NT2/D1 (cell line): ENCODE measurements around the gene MAN1A1.

Experiments
- DNase-seq: peaks from one replicate; pipeline ENCODE4 v3.0.0-alpha.2; 2011; ENCODE audit warnings: low read depth, low spot score
- H3K27me3 ChIP-seq: 2 replicates; pipeline ENCODE4 v1.6.0; 2011; ENCODE audit warnings: mild to moderate bottlenecking; ENCODE audit not compliant: insufficient read length, insufficient read depth
- H3K36me3 ChIP-seq: 2 replicates; pipeline ENCODE4 v1.6.1; 2011; ENCODE audit warnings: mild to moderate bottlenecking, low read length, mixed read lengths; ENCODE audit not compliant: insufficient read depth, insufficient read length
- H3K4me1 ChIP-seq: 2 replicates; pipeline ENCODE4 v1.5.1; 2011; ENCODE audit not compliant: insufficient read depth, insufficient read length
- H3K4me3 ChIP-seq: 2 replicates; pipeline ENCODE4 v1.5.1; 2011; ENCODE audit warnings: low read depth; ENCODE audit not compliant: insufficient read length
- H3K9ac ChIP-seq: 2 replicates; pipeline ENCODE4 v1.6.0; 2011; ENCODE audit warnings: low read depth; ENCODE audit not compliant: insufficient read length
- H3K9me3 ChIP-seq: 2 replicates; pipeline ENCODE4 v1.5.1; 2011; ENCODE audit warnings: mild to moderate bottlenecking, low read length; ENCODE audit not compliant: insufficient read depth
- SUZ12 ChIP-seq: IDR thresholded peaks from 2 replicates; pipeline ENCODE4 v1.6.1; 2011; ENCODE audit not compliant: insufficient read length, insufficient read depth; ENCODE audit errors: extremely low read depth
- YY1 ChIP-seq: IDR thresholded peaks from 2 replicates; pipeline ENCODE4 v1.6.1; 2011; ENCODE audit not compliant: insufficient read length, insufficient read depth
- ZNF274 ChIP-seq: IDR thresholded peaks from 2 replicates; pipeline ENCODE4 v1.6.1; 2011; ENCODE audit warnings: mild to moderate bottlenecking, low read depth, low read length

MAN1A1 gene

DNA sequence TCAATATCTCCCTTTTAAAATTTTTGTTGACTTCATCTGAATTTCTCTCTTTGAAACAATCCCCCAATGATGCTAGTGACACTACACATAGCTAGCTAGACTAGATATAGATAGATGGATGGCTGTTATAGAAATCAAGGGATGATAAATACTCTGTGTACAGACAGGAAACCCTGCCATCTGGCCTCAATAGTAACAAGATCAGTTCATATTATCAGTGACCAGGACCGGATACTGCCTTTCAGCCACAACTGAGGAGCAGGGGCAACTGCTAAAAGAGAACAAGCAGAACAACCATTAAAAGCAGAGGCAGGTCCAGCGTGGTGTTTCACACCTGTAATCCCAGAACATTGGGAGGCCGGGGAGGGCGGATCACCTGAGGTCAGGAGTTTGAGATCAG, 152.8 kb downstream of the MAN1A1 start:
- TF ChIP-seq SUZ12, result no peak
- TF ChIP-seq ZNF274, result no peak
- no peak for TF ChIP-seq YY1
- H3K27me3 ChIP-seq, result no peaks in the 10 kb centered on the region
- H3K4me3 ChIP-seq, result no peak overlapping the region
- no peak overlapping the region for H3K9ac ChIP-seq
- DNase-seq, result no peak
- no peaks in the 10 kb centered on the region for H3K4me1 ChIP-seq
- no peaks in the 10 kb centered on the region for H3K9me3 ChIP-seq
- no peaks in the 10 kb centered on the region for H3K36me3 ChIP-seq

DNA sequence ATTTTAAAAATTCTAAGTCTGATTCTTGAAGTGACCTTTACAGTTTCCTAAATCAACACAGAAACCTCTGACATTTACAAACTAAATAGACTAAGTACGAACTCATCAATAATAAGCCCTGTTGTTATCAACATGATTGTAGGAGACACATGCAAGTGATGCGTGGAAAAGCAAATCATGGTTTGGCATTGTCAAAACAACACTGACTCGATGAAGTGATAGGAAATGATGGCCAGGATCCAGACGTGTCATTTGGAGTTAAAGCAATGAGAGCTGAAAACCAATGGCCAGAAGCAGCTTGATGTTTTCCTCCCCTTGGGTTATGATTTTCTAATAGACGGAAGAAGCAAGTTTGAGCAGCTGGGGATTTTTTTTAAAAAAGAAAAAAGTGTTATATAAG, 153.7 kb downstream of the MAN1A1 start:
- no peak for DNase-seq
- TF ChIP-seq SUZ12 (no peak), ZNF274 (no peak), YY1 (no peak)
- Histone ChIP-seq H3K27me3 (no peaks in the 10 kb centered on the region), H3K4me3 (no peak overlapping the region), H3K9me3 (no peaks in the 10 kb centered on the region), H3K36me3 (no peaks in the 10 kb centered on the region), H3K4me1 (no peaks in the 10 kb centered on the region), H3K9ac (no peak overlapping the region)

GRCh38 chr6:119195204-119195603, 154.4 kb downstream of the MAN1A1 start:
- H3K4me1 ChIP-seq, result no peaks in the 10 kb centered on the region
- H3K27me3 ChIP-seq, result no peaks in the 10 kb centered on the region
- no peak for TF ChIP-seq SUZ12
- no peak for TF ChIP-seq YY1
- TF ChIP-seq ZNF274, result no peak
- no peak overlapping the region for H3K4me3 ChIP-seq
- no peaks in the 10 kb centered on the region for H3K36me3 ChIP-seq
- no peak overlapping the region for H3K9ac ChIP-seq
- DNase-seq, result no peak
- no peaks in the 10 kb centered on the region for H3K9me3 ChIP-seq

- Histone ChIP-seq H3K4me3 (no peak overlapping the region), H3K4me1 (no peaks in the 10 kb centered on the region), H3K9ac (no peak overlapping the region), H3K36me3 (no peaks in the 10 kb centered on the region), H3K27me3 (no peaks in the 10 kb centered on the region), H3K9me3 (no peaks in the 10 kb centered on the region)
- DNase-seq, result no peak
- TF ChIP-seq YY1, result no peak
- no peak for TF ChIP-seq ZNF274
- TF ChIP-seq SUZ12, result no peak
Measured at GRCh38 chr6:119193707-119194106, 155.9 kb downstream of the MAN1A1 start.

DNA sequence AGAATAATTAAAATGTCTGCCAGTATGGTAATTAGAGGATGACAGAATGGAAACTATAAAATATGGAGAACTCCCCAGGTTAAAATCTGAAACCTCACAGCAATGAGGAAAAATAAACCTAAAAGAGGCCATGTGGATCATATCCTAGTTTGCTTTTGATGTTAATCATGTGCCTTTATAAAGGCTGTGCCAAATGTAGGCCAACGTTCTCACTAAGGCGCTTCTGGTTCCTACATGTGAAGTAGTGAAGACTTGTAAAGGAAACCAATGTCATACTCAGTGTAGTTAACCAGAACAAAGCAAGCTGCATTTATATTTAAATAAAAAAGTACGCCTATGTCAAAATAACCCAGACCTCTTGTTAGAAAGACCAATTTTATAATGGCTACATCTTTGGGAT, 157.4 kb downstream of the MAN1A1 start:
- Histone ChIP-seq H3K27me3 (no peaks in the 10 kb centered on the region), H3K4me3 (no peak overlapping the region), H3K9me3 (no peaks in the 10 kb centered on the region), H3K36me3 (no peaks in the 10 kb centered on the region), H3K4me1 (no peaks in the 10 kb centered on the region), H3K9ac (no peak overlapping the region)
- DNase-seq, result no peak
- TF ChIP-seq SUZ12, result no peak
- no peak for TF ChIP-seq ZNF274
- TF ChIP-seq YY1, result no peak

GRCh38 chr6:119190176-119190575, 159.4 kb downstream of the MAN1A1 start:
- H3K36me3 ChIP-seq, result no peaks in the 10 kb centered on the region
- H3K27me3 ChIP-seq, result no peaks in the 10 kb centered on the region
- no peak overlapping the region for H3K9ac ChIP-seq
- TF ChIP-seq ZNF274 (no peak), YY1 (no peak), SUZ12 (no peak)
- no peak for DNase-seq
- H3K4me1 ChIP-seq, result no peaks in the 10 kb centered on the region
- H3K9me3 ChIP-seq, result no peaks in the 10 kb centered on the region
- no peak overlapping the region for H3K4me3 ChIP-seq

DNA sequence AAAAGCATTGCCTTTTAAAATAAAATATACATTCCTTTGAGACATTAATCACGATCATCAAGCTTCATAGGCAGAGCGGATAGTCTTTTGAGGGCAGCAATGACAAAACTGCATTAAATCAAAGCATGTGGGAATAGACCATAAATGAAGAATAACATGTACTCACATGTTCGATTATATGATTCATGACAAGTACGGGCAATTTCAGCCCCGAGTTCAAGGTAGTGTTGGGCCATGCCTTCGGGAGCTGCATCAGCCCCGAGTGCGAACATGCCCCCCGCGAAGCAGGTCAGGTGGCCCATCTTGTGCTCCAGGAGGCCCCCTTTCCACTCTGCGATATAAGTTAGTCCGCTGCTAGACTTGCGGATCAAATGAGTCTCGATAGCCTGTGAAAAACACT, 160.1 kb downstream of the MAN1A1 start:
- H3K36me3 ChIP-seq, result no peaks in the 10 kb centered on the region
- H3K9me3 ChIP-seq, result no peaks in the 10 kb centered on the region
- no peak for DNase-seq
- H3K4me3 ChIP-seq, result no peak overlapping the region
- no peaks in the 10 kb centered on the region for H3K27me3 ChIP-seq
- TF ChIP-seq YY1 (no peak), SUZ12 (no peak), ZNF274 (no peak)
- H3K4me1 ChIP-seq, result no peaks in the 10 kb centered on the region
- H3K9ac ChIP-seq, result no peak overlapping the region

DNA sequence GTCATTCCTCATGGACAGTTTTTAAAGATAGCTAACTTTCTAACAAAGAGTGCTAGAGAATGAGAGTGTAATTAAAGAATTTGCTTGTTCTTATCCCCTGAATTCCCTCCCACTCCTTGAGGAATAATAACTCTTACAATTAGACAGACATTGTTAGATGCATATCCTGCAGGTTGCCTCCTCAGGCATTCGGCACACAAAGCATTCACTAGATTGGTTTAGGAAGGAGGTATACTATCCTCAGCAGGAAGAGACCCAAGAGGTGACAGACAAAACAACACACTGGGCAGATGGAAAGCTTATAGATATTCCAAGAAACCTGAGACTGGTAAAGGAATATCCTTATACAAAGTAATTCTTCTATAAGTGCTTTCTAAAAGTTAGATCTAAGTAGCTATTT, 162.0 kb downstream of the MAN1A1 start:
- no peaks in the 10 kb centered on the region for H3K4me1 ChIP-seq
- TF ChIP-seq SUZ12 (no peak), ZNF274 (no peak), YY1 (no peak)
- no peak overlapping the region for H3K4me3 ChIP-seq
- no peaks in the 10 kb centered on the region for H3K27me3 ChIP-seq
- no peak overlapping the region for H3K9ac ChIP-seq
- no peak for DNase-seq
- no peaks in the 10 kb centered on the region for H3K9me3 ChIP-seq
- H3K36me3 ChIP-seq, result no peaks in the 10 kb centered on the region
